GM12801 (cell line): ENCODE measurements around the gene KCNH4.

Experiments
- CTCF ChIP-seq: IDR thresholded peaks from one replicate; pipeline ENCODE4 v1.5.1; 2011; ENCODE audit warnings: control low read depth; ENCODE audit not compliant: insufficient read length; ENCODE audit errors: extremely low read depth

The KCNH4 gene

DNA sequence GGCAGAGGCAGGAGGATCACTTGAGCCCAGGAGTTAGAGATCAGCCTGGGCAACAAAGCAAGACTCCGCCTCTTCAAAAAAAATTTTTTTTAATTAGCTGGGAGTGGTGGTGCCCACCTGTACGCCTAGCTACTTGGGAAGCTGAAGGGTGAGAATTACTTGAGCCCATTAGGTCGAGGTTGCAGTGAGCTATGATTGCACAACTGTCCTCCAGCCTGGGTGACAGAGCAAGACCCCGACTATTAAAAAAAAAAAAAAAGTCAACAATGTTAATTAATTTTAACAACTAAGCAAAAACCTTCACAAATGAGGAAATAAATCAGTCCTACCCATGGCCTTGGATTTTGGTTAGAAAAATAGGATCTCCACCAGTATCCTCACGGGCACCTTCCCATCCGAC, 73.8 kb downstream of the KCNH4 start:
- TF ChIP-seq CTCF, result no peak
